ENCODE measurements around the gene LCN6. TPM values are rescaled to one million over a fixed set of nuclear protein-coding genes. Genes with fewer than 3 reads are reported as not detected.
"Not testable (repeated sequence)": the region's sequence is repeated elsewhere in the genome, so short reads cannot be mapped to it uniquely, and the experiment has no call there.

The LCN6 gene
- total RNA-seq, 2 experiments from 2014 or later: not detected

- DNase-seq; H3K27ac Mint-ChIP-seq; H3K36me3 Mint-ChIP-seq (ENCODE audit: low read depth); H3K4me1 Mint-ChIP-seq (ENCODE audit: low read depth); intact Hi-C loops (cut with micrococcal nuclease); H3K4me3 Mint-ChIP-seq: not testable (repeated sequence)
- peaks cover 30% of the 10 kb centered on the region for H3K9me3 Mint-ChIP-seq
- peaks cover 17% of the 10 kb centered on the region for H3K27me3 Mint-ChIP-seq (ENCODE audit: low read depth)
- CTCF ChIA-PET: interaction anchor here (1.8 kb wide), 1 partner anchor 11 kb away, joined by 4 read pairs; no protein-coding TSS in a partner anchor
Observed at GRCh38 chr9:136755302-136756133, 7.2 kb upstream of the LCN6 start.

- Mint-ChIP-seq H3K9me3 (peaks cover 30% of the 10 kb centered on the region), H3K27me3 (ENCODE audit: low read depth) (peaks cover 15% of the 10 kb centered on the region), H3K36me3 (ENCODE audit: low read depth) (peaks cover 8% of the 10 kb centered on the region), H3K27ac (no peak overlapping the region), H3K4me1 (ENCODE audit: low read depth) (peaks cover 10% of the 10 kb centered on the region), H3K4me3 (no peak overlapping the region)
- DNase-seq: no peak
- intact Hi-C loops (cut with micrococcal nuclease): no loop called here
- CTCF ChIA-PET: interaction anchor here (1.8 kb wide), 1 partner anchor 11 kb away, joined by 4 read pairs; no protein-coding TSS in a partner anchor
Observed at GRCh38 chr9:136754626-136755301, 6.4 kb upstream of the LCN6 start.

- Mint-ChIP-seq H3K27me3 (ENCODE audit: low read depth) (peaks cover 15% of the 10 kb centered on the region), H3K36me3 (ENCODE audit: low read depth) (peaks cover 8% of the 10 kb centered on the region), H3K9me3 (peaks cover 30% of the 10 kb centered on the region), H3K4me1 (ENCODE audit: low read depth) (peaks cover 10% of the 10 kb centered on the region), H3K4me3 (no peak overlapping the region), H3K27ac (no peak overlapping the region)
- DNase-seq: no peak
- intact Hi-C loops (cut with micrococcal nuclease): no loop called here
- CTCF ChIA-PET: interaction anchor here (1.8 kb wide), 1 partner anchor 12 kb away, joined by 4 read pairs; no protein-coding TSS in a partner anchor
Observed at GRCh38 chr9:136754059-136754572, 5.8 kb upstream of the LCN6 start.

- intact Hi-C loops (cut with micrococcal nuclease): no loop called here
- Mint-ChIP-seq H3K4me1 (ENCODE audit: low read depth) (peaks cover 10% of the 10 kb centered on the region), H3K9me3 (peaks cover 30% of the 10 kb centered on the region), H3K27ac (no peak overlapping the region), H3K36me3 (ENCODE audit: low read depth) (peaks cover 8% of the 10 kb centered on the region), H3K4me3 (no peak overlapping the region), H3K27me3 (ENCODE audit: low read depth) (peaks cover 15% of the 10 kb centered on the region)
- CTCF ChIA-PET: no interaction called here
- no peak for DNase-seq
Observed at GRCh38 chr9:136753371-136754058, 5.2 kb upstream of the LCN6 start.

GRCh38 chr9:136751814-136752213 lies 3.5 kb upstream of the LCN6 start:
- no peak for DNase-seq
- intact Hi-C loops (cut with micrococcal nuclease): no loop called here
- no peak overlapping the region for H3K4me3 Mint-ChIP-seq
- H3K36me3 Mint-ChIP-seq (ENCODE audit: low read depth): peaks cover 8% of the 10 kb centered on the region
- CTCF ChIA-PET: interaction anchor here (0.5 to 0.9 kb wide), 2 partner anchors 14 to 51 kb away, joined by 3 to 4 read pairs; no protein-coding TSS in a partner anchor
- peaks cover 15% of the 10 kb centered on the region for H3K27me3 Mint-ChIP-seq (ENCODE audit: low read depth)
- H3K27ac Mint-ChIP-seq: no peak overlapping the region
- H3K9me3 Mint-ChIP-seq: peaks cover 30% of the 10 kb centered on the region
- peaks cover 10% of the 10 kb centered on the region for H3K4me1 Mint-ChIP-seq (ENCODE audit: low read depth)

- Mint-ChIP-seq H3K4me1 (ENCODE audit: low read depth) (peaks cover 10% of the 10 kb centered on the region), H3K27ac (no peak overlapping the region), H3K27me3 (ENCODE audit: low read depth) (peaks cover 14% of the 10 kb centered on the region), H3K9me3 (peaks cover 28% of the 10 kb centered on the region), H3K36me3 (ENCODE audit: low read depth) (peaks cover 8% of the 10 kb centered on the region), H3K4me3 (no peak overlapping the region)
- intact Hi-C loops (cut with micrococcal nuclease): no loop called here
- DNase-seq: no peak
- CTCF ChIA-PET: interaction anchor here (0.5 to 0.9 kb wide), 2 partner anchors 15 to 50 kb away, joined by 3 to 4 read pairs; no protein-coding TSS in a partner anchor
Observed at GRCh38 chr9:136751244-136751643, 2.9 kb upstream of the LCN6 start.

GRCh38 chr9:136750526-136750925 lies 2.2 kb upstream of the LCN6 start:
- no peak for DNase-seq
- no peak overlapping the region for H3K4me3 Mint-ChIP-seq
- intact Hi-C loops (cut with micrococcal nuclease): loop anchor here (1.0 kb wide), 1 partner anchor 16 kb away; no protein-coding TSS in a partner anchor
- H3K27me3 Mint-ChIP-seq (ENCODE audit: low read depth): peaks cover 9% of the 10 kb centered on the region
- H3K4me1 Mint-ChIP-seq (ENCODE audit: low read depth): peaks cover 10% of the 10 kb centered on the region
- H3K27ac Mint-ChIP-seq: no peak overlapping the region
- CTCF ChIA-PET: interaction anchor here (0.9 to 1.8 kb wide), 2 partner anchors 9 to 21 kb away, joined by 3 to 8 read pairs; no protein-coding TSS in a partner anchor
- H3K9me3 Mint-ChIP-seq: peaks cover 21% of the 10 kb centered on the region
- H3K36me3 Mint-ChIP-seq (ENCODE audit: low read depth): peaks cover 8% of the 10 kb centered on the region

GRCh38 chr9:136748666-136749611 lies 614 bp upstream of the LCN6 start:
- Mint-ChIP-seq H3K4me3 (no peak overlapping the region), H3K4me1 (ENCODE audit: low read depth) (peaks cover 10% of the 10 kb centered on the region), H3K27ac (no peak overlapping the region), H3K9me3 (peaks cover 20% of the 10 kb centered on the region), H3K36me3 (ENCODE audit: low read depth) (peaks cover 8% of the 10 kb centered on the region), H3K27me3 (ENCODE audit: low read depth) (peaks cover 9% of the 10 kb centered on the region)
- CTCF ChIA-PET: interaction anchor here (1.8 kb wide), 1 partner anchor 19 kb away, joined by 8 read pairs; no protein-coding TSS in a partner anchor
- no peak for DNase-seq
- intact Hi-C loops (cut with micrococcal nuclease): no loop called here

GRCh38 chr9:136747161-136748060 lies 914 bp downstream of the LCN6 start:
- Mint-ChIP-seq H3K27ac (no peak overlapping the region), H3K36me3 (ENCODE audit: low read depth) (peaks cover 5% of the 10 kb centered on the region), H3K4me3 (no peak overlapping the region), H3K27me3 (ENCODE audit: low read depth) (peaks cover 8% of the 10 kb centered on the region), H3K9me3 (peaks cover 14% of the 10 kb centered on the region), H3K4me1 (ENCODE audit: low read depth) (peaks cover 11% of the 10 kb centered on the region)
- intact Hi-C loops (cut with micrococcal nuclease): no loop called here
- no peak for DNase-seq
- CTCF ChIA-PET: interaction anchor here (0.6 kb wide), 1 partner anchor 24 kb away, joined by 5 read pairs; no protein-coding TSS in a partner anchor

- no peak for DNase-seq
- peaks cover 18% of the 10 kb centered on the region for H3K4me1 Mint-ChIP-seq (ENCODE audit: low read depth)
- CTCF ChIA-PET: no interaction called here
- intact Hi-C loops (cut with micrococcal nuclease): no loop called here
- no peak overlapping the region for H3K4me3 Mint-ChIP-seq
- H3K9me3 Mint-ChIP-seq: peaks cover 6% of the 10 kb centered on the region
- H3K27me3 Mint-ChIP-seq (ENCODE audit: low read depth): peaks cover under 1% of the 10 kb centered on the region
- peaks cover 1% of the 10 kb centered on the region for H3K36me3 Mint-ChIP-seq (ENCODE audit: low read depth)
- no peak overlapping the region for H3K27ac Mint-ChIP-seq
Observed at GRCh38 chr9:136746621-136747020, 1.7 kb downstream of the LCN6 start.

All from activated naive CD4-positive, alpha-beta T cell treated with anti-CD3 and anti-CD28 coated beads for 36 hours (primary cell).